Activated CD4-positive, alpha-beta T cell treated with anti-CD3 and anti-CD28 coated beads, Interleukin-2, amount 50 U/mL, for 24 hours (primary cell): Measurements from ENCODE around the gene RGCC.
"Not testable (repeated sequence)": the region's sequence is repeated elsewhere in the genome, so short reads cannot be mapped to it uniquely, and the experiment has no call there.

Experiments used
- DNase-seq, 2 donors: peaks; one replicate each; pipeline ENCODE4 v3.0.0-alpha.2; 2020; ENCODE audit warnings: low read depth in 1 of 2, low spot score in 1 of 2

Gene RGCC

DNA sequence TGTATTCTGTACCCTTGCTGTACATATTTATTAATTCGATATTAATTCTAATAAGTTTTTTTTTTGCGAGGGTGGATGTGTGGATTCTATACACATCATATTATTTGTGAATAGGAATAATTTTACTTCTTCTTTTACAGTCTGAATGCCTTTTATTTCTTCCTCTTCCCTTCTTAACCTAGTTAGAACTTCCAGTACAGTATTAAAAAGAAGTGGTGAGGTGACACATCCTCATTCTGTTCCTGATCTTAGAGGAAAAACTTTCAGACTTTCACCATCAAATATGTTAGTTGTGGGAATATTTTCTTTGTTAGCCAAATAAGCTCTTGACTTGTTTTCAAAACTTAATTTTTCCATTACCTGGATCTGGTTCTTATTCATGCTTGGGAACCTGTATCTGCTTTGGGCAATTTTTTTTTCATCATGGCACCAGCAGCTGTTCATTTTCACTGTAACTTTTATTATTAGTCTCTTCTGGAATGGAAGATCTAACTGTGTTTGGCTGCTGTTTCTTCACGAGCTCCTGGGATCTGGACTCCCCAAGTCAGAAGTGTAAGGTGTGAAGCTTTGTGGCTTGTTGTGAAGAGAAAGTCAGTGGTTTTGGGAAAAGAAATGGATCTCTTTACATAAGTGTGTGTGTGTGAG is 33.1 kb downstream of the RGCC start:
- DNase-seq = no peak

DNA sequence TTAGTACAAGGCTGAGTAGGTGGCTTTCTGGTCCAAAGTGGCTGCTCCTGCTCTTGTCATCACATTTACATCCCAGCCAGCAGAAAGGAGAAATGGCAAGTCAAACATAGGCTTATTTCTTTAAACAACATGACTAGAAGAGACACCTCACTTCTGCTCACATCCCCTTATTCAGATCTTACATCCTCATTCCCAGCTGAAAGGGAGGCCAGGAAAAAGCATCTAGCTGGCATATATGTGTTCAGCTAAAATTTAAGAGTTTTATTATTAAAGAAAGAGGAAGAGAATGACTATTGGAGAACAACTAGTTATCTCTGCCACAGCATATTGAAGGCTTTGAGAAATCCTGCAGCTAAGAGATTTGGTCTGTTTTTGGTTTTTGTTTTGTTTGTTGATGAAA is 34.1 kb downstream of the RGCC start:
- DNase-seq = no peak

DNA sequence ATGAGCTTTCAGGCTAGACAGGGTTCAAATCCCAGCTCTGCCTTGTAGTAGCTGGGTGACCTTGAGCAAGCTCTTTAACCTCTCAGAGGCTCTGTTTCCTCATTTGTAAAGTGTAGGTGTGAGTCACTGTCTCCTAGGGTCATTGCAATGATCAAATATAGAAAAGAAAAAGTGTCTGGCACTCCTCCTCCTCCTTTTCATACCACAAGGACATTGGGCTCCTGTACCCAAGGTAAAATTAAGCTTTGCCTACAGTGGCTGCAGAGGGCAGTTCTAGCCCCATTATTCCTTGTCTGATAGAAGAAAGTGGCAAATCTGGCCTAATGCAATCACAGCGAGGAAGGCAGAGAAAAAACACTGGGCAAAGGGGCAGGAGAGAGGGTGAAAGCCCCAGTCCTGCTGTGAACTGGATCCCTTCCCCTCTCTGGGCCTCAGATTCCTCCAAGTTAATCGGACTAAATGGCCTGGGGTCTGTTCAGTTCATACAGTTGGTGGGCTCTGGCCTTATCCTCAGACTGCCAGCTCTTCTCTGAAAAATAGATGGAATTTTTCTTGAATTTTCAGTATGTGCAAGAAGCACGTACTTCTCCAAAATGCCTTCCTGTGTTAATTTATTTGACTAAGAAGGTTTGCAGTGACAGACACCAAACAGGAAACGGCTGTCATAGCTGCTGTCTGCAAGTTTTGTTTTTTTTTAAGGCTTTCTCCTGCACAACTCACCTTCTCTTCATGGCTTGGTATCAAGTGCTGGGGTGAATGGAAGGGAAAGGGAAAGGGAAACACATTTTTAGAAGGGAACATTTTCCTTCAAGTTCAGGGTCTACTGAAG is 35.3 kb downstream of the RGCC start:
- no peak for DNase-seq

DNA sequence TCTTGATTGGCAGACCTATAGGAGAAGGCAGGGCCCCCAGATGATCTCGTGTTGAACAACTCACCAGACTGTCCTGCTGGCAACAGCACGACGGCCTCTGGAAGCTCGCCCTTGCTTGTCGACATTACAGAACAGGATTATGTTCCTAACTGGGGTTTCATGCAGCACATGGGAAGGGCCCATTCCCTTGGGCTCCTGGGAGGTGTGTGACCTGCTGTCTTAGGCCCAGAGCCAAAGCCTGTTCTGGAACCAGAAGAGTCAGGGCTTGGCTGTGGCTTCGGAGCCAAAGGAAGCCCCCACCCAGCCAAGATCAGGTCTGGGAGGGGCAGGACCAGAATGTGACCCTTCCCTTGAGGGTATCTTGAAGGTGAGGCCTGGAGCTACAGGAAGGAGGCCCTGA is 36.9 kb downstream of the RGCC start:
- DNase-seq = no peak

DNA sequence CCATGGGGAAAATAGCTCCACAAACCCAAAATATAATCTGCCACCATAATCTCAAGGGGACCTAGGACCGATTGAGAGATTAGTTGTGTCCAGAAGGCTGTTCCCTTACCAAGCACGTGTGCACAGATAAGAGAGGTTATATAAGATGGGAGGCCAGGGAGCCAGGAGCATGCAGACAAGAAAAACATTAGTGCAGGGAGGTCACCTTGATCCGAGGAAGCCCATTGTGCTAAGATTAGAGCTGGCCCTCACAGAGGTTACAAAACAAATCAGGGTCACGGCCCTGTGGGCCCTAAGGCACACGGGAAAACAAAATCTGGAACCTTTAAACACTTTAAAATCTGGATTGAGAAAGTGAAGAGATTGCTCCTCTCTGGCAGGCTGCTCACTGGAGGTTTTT is 37.7 kb downstream of the RGCC start:
- no peak for DNase-seq

DNA sequence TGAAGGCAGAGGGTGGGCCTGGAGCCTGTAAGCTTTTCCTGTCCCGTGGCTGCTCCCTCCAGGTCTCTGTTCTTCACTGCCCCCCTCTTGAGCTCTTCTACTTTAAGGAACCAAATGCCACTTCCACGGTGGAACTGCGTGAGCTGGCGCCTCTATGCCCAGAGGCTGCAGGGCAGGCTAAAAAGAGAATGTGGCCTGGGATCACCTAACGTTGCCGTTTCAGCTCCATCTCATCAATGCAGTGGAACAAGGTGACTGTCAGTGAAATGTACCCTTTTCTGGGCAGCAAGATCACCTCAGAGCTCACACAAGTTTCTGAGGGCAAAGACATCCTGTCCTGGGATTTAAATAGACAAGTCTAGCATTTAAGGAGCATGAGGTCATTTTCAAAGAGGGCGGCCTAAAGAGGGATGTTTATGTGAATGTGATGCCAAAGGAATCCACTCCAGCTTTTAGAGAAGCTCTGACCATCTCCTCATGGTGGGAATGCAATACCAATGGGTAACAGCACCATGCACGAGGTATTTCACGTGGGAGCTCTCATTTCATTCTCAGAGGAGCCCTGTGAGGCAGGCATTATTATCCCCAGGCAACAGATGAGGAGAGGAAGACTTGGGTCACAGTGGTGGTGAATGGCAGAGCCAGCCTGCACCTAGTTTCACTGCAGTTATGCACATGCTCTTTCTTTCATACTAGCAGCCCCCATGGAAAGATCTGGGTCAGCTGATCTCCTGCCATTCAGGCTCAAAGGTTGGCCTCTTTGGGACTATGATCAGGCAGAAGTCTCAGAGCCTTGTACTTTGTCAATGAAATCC is 39.3 kb downstream of the RGCC start:
- DNase-seq = no peak

DNA sequence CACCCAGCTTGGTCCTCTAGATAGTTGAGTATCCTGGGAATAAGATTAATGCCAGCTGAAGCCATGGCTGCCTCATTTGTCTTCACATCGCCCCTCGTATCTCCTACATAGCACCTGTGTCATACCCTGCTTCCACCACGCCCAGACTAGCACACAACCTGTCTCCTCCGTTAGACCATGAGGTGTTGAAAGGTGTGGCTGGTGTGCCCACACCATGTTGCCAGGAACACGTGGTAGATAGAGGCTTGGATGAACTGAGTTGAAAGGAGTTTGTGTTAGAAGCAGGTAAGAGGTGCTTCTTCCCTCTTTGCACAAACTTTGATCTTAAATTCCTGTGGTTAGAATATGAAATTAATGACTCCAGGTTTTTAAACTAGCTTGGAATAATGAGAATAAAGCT is 40.1 kb downstream of the RGCC start:
- no peak for DNase-seq

DNA sequence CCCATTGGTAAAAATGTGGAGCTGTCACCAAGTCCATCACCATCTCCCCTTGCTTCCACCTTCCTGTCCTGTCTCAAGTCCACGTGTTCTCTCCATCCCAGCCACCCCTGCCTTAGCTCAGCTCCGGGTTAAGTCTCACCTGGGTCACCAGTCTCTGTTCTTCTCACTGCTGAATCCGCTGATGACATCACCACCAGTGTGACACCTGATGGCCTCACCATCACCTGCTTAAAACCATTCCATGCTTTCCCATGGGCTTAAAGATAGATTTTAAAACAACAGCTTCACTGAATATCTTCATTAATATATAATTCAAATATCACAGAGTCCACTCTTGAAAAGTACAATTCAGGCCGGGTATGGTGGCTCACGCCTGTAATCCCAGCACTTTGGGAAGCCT is 42.1 kb downstream of the RGCC start:
- no peak for DNase-seq

DNA sequence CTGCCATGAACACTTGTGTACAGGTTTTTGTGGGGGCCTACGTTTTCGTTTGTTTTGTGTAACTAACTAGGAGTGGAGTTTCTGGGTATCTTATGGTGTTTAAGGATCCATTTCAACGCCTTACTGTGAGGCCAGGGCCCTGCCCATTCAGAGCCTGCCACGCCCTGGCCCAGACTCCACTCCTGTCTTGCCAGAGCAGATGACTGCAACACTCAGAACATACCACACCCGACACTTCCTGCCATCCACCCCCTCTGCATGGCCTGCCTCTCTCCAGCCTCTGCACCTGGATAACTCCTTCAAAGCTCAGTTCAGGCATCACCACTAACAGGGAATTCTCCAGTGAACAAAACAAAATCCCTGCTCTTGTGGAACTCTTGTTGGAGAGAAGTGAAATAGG is 43.2 kb downstream of the RGCC start:
- no peak for DNase-seq

DNA sequence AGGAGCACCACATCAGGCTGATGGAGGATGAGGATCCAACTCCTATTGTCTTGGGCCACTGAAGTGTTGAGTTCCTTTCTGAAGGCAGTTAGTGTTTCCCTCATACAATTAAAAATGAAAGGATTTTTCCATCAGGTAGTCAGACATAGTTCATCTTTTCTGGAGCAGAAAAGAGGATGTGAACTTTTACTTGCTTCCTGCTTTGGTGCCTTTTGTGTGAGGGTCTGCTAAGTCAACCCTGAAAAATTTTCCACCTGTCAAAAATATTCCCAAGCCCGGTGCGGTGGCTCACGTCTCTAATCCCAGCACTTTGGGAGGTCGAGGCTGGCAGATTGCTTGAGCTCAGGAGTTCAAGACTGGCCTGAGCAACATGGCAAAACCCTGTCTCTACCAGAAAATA is 43.9 kb downstream of the RGCC start:
- DNase-seq = no peak

DNA sequence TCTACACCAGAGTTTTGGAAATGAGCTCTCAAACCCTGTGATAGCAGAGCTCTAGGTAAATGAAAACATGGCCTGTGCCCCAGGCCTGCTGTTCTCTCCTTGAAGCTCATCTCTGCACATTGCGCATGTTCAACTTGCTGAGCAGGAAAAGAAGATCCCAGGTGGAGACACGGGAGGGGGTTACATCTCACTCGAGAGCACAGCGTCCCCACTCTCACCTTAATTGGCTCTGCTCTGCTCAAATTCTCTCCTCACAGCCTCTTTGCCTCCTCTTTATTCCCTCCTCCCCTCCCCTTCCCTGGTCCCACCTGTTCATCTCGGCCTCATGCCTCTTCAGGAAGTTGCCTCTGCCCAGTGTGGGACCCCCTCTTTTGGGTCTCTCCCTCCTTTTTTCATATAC is 44.7 kb downstream of the RGCC start:
- DNase-seq = no peak

DNA sequence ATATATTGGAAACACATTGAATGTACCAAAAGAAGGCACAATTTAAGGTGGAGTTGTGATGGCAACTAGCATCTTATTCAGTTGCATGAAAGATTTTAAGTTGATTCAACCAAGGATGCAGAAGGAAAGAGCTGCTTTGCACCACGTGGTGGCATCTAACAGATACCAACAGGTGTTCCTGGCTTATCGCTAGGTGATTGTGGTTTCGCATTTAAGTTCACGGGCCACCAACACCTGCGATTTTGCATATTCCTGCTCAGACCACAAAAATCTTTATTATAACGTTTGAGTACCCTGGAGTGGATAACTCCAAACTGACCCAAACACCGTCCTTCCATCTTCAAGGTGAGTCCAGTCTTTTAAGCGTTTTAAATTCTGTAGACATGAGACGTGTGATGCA is 45.3 kb downstream of the RGCC start:
- no peak for DNase-seq

DNA sequence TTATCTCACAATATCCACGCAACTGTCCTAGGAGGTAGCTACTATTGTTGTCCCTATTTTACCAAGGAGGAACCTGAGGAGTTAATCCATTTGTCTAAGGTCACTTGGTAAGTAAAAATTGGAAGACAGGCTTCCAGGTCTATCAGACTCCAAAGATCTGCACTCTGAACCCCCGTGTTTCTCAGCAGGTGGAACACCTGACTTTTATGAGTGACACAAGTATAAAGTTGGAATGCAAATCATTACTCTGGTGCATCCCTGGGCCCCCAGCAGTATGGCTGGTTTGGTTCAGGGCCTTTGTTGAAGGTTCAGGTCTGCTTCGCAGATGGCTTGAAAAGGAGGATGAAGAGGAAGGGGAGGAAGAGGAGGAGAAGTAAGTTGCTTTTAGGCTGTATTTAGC is 46.0 kb downstream of the RGCC start:
- no peak for DNase-seq

DNA sequence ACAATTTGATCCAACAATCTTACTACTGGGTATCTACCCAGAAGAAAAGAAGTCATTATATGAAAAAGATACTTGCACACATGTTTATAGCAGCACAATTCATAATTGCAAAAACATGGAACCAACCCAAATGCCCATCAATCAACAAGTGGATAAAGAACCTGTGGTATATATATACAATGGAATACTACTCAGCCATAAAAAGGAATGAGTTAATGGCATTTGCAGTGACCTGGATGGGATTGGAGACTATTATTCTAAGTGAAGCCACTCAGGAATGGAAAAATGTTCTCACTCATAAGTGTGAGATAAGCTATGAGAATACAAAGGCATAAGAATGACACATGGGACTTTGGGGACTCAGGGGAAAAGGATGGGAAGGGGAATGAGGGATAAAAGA is 47.3 kb downstream of the RGCC start:
- DNase-seq = not testable (repeated sequence)

DNA sequence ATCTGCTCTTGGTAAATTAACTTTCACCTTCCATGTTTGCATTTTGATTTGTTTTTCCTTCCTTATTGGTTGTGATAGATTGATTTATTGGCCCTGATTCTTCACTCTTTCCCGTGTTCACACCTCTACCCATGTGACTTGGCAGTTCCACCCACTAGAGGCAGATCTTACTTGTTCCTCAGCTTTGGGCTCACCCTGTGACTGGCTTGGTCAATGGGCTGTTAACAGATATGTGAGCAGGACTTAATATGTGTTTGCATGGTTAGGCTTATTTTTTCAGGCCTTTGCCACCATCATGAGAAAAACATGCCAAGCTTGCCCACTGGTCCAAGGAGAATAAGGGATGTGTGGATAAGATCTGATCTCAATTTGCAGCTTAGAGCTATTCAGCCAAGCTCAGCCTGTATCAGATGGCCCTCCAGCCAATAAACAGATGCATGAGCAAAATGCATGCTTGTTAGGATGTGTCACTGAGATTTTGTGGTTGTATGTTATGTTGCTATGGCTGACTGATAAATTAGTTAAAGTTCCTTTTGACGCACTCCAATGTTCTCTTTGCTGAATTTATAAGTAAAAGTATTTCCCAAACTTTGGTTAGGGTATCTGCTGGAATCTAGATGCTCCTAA is 48.0 kb downstream of the RGCC start:
- no peak for DNase-seq

DNA sequence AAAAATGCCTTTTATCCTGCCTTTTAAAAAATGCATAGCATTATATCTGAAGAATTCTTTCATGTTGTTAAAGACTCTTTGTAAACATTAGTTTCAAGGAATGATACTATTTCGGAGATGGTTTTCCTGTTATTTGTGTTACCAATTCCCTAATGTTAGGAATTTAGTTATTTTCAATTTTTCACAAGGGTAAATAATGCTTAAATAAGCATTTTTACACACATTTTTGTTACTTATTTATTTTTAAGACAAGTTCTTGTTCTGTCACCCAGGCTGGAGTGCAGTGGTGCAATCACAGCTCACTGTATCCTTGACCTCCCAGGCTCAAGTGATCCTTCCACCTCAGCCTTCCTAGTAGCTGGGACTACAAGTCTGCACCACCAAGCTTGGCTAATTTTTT is 49.0 kb downstream of the RGCC start:
- no peak for DNase-seq

DNA sequence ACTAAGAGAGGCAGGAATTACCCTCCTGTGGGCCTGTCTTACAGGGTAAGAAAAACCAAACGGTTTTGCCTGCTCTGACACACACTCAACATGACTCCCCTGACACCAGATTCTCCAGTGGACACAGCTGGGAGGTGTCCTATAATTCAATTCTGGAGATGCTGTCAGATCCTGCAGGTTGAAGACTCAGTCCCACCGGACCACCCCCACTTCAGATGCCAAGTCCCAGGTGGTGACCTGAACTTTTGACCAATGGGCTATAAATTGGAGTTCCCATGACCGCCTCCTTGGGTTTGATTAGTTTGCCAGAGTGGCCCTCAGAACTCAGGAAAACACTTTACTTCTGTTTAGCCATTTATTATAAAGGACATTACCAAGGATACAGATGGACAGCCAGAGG is 52.6 kb downstream of the RGCC start:
- no peak for DNase-seq

DNA sequence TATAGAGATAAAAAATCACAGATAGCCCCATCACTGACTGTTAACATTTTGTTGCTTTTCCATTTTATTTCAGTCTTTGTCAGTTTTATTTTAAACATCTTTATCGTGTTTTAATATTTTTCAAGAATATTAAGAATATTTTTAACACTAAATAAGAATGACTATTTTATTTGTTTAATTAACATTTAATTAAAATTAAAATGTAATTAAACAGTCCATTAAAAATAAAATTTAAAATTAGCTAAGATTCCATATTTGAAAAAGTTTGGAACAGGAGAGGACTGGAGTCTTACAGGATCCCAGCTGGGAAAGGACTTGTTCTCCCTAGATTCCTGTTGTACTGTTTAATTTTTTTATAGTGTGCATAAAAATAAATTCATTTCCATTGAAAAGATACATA is 54.5 kb downstream of the RGCC start:
- no peak for DNase-seq

DNA sequence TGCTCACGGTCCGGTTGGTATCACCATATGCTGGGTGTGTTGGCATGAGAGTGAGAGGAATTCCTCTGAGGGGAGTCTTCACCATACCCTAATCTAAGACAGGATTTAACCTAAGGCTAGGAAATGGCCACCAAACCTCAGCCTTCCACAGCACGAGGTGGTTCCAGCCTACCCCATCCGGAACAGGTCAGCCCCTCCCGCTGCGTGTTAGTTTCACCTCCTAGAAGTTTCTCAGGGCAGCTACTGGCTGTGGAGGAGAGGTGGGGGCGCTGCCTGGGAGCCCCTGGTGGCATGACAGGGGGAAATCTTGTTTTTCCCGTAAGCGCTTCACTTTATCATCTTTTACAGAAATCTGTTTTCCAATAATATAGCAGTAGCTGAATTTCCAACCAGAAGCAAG is 55.1 kb downstream of the RGCC start:
- no peak for DNase-seq

DNA sequence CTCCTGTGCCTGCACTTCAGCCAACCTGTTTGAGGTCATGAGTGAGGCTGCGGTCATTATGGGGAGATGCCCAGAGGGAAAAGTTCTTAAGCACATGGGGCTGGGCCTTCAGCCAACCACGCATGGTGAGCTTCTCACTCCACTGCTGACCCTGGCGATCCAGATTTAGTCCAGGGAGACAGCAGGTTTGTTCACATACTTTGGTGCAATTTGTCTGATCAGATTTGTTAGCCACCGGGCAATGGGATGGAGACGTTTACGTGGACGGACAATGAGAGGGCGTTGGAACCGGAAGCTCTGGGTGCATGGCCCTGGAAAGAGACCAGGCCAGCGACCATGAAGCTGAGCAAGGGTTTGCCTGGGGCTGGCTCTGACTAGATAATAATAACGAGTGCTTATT is 56.2 kb downstream of the RGCC start:
- no peak for DNase-seq

DNA sequence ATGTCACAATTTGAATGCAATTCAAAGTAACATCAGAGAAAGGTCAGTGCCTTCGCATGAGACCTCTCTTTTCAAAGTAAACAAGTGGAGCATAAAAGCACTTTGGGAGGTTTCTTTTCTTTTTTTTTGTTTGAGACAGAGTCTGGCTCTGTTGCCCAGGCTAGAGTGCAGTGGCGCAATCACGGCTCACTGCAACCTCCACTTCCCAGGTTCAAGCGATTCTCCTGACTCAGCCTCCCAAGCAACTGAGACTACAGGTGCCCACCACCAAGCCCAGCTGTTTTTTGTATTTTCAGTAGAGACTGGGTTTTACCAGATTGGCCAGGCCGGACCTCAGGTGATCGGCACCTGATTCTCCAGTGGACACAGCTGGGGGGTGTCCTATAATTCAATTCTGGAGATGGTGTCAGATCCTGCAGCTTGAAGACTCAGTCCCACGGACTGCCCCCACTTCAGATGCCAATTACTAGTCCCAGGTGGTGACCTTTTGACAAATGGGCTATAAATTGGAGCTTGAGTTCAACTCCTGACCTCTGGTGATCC is 57.6 kb downstream of the RGCC start:
- DNase-seq = no peak
